Heart left ventricle (tissue), 16 donors: ENCODE data around the gene MCOLN2. TPM values are rescaled to one million over a fixed set of nuclear protein-coding genes. Genes with fewer than 3 reads are reported as not detected.

ENCODE experiments used
- ATAC-seq, 4 donors: fragments of 200-7000 bp; cut with Tn5 transposase; one replicate each; pipeline ENCODE4 v1.9.1; 2020 to 2022; ENCODE audit warnings: moderate library complexity in 4 of 4, mild to moderate bottlenecking in 3 of 4, moderate number of reproducible peaks in 1 of 4
- DNase-seq, 5 donors: peaks; one replicate each; pipeline ENCODE4 v3.0.0-alpha.2; 2020
- H3K27ac ChIP-seq, 12 donors: fragments of 200-600 bp; sonication (generic) in 4 of 12; one replicate each; pipeline versions ENCODE4 v1.5.0 to v1.8.0; 2016 to 2022; ENCODE audit warnings: mild to moderate bottlenecking in 2 of 12
- H3K27me3 ChIP-seq, 9 donors: fragments of 200-600 bp; sonication (generic) in 2 of 9; one replicate each; pipeline versions ENCODE4 v1.5.1 to v1.8.0; 2016 to 2022; ENCODE audit warnings: mild to moderate bottlenecking in 3 of 9
- H3K36me3 ChIP-seq, 9 donors: fragments of 200-600 bp; sonication (generic) in 2 of 9; one replicate each; pipeline versions ENCODE4 v1.5.0 to v1.8.0; 2018 to 2022; ENCODE audit warnings: mild to moderate bottlenecking in 2 of 9
- H3K4me1 ChIP-seq, 12 donors: fragments of 200-600 bp; sonication (generic) in 4 of 12; one replicate each; pipeline versions ENCODE4 v1.5.0 to v1.8.0; 2016 to 2022; ENCODE audit warnings: mild to moderate bottlenecking in 3 of 12
- H3K4me3 ChIP-seq, 12 donors: fragments of 200-600 bp; sonication (generic) in 4 of 12; one replicate each; pipeline versions ENCODE4 v1.5.0 to v1.8.0; 2017 to 2022; ENCODE audit warnings: mild to moderate bottlenecking in 9 of 12, moderate library complexity in 4 of 12
- H3K9me3 ChIP-seq, 12 donors: fragments of 200-600 bp; sonication (generic) in 4 of 12; one replicate each; pipeline versions ENCODE4 v1.5.0 to v1.8.0; 2016 to 2022; ENCODE audit warnings: mild to moderate bottlenecking in 1 of 12
- POLR2A ChIP-seq, 2 donors: fragments of 450-650 bp; IDR thresholded peaks; one replicate each; pipeline ENCODE4 v1.6.1; 2017; ENCODE audit warnings: antibody characterized with exemption in 2 of 2, mild to moderate bottlenecking in 2 of 2, moderate library complexity in 2 of 2
- WGBS, 4 donors: extraction: QIAGEN DNeasy Blood & Tissue Kit in 2 of 4; methylation state at CpG; one replicate each; pipeline versions ENCODE4 v1.1.5 to v1.1.7; 2013 to 2018; 5-methylcytosine and 5-hydroxymethylcytosine counted together
- intact Hi-C, 10 donors: fragments of 100-400 bp; cut with DNase I; formaldehyde crosslinking; loops; one replicate each; pipeline versions ENCODE4 v1.11.1 to v1.14.2; 2022
- polyA plus RNA-seq, 2 donors: library from polyadenylated mRNA; stranded (reverse); fragments of 200-250 nt; gene quantifications; one replicate each; pipeline ENCODE4 v1.2.3, GENCODE V29; 2013
- total RNA-seq, 9 donors: library from RNA; depleted of rRNA in 2 of 9; stranded (reverse); fragments of >200 nt in 2 of 9; fragmentation: NEBNext Ultra II Directional in 3 of 9; extraction: Animal tissue kit (Norgen Biotek cat#: 25700) in 3 of 9; gene quantifications; one replicate each; pipeline versions ENCODE4 v1.1.0 to v1.2.4, GENCODE V29; 2016 to 2023
- TF ChIP-seq, protein P1 (sequence below), 12 donors: fragments of 200-600 bp; sonication (generic) in 4 of 12; IDR thresholded peaks; one replicate each; pipeline versions ENCODE4 v1.5.0 to v1.8.0; 2018 to 2022; ENCODE audit warnings: antibody characterized with exemption in 12 of 12, mild to moderate bottlenecking in 5 of 12
- donor health status: ischemic (EF 13 %, LVEDD 7.1; RV severe dilation, severe dysfunction).
- donor health status: healthy with polysubstance abuse.
- donor health status: DM: no; HTN: yes; CAD: no.
- donor health status: DM: no; HTN: no; CAD: no.
- donor health status: ischemic (EF 25% LVEDD 6.9; RV normal size, moderate dysfunction).
- donor health status: ischemic (EF 25% LVEDD 5.7; RV mildly dilated, moderate dysfunction).
- donor health status: healthy.
- donor health status: DM: yes; HTN: yes; CAD: no.
- donor health status: ischemic (EF 35%, LVEDD 5.7; RV mildly dilated, moderate dysfunction).
- donor health status: nonischemic (EF 11% LVEDD 7.7; RV severe dilation, severe dysfunction).
- donor health status: DM: yes; HTN: yes; CAD: no.
- donor health status: PGD.
- donor health status: ischemic (EF 29% LVEDD 5.4; RV normal size, mild dysfunction).
- donor health status: nonischemic (EF 23%, LVEDD 6.1; RV moderate dilation, normal function).

MCOLN2 gene
- total and polyA plus RNA-seq, 11 donors = 0.12 to 2.9 (median 1.1) TPM; not detected in 8

DNA sequence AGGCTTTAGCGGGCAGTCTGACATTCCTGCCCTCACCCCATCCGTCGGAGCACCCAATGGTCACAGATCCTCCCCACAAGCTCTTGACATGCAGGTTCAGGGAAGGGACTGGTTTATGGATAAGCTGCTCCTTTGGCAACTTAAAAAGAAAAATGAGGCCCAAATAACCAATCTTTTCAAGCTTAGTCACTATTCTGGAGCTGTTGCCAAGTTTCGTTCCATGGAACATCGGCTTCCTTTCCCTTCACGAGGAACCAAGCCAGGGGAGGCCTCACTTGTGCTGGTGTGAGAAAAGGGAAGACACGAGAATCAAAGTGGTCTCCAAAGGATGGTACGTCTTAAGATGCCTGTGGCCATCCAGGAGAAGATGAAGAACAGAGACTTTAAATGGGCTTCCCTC, 57.8 kb downstream of the MCOLN2 start:
- Histone ChIP-seq H3K9me3 (no peaks in the 10 kb centered on the region), H3K4me1 (no peaks in the 10 kb centered on the region), H3K4me3 (no peak overlapping the region), H3K27me3 (peaks cover 0 to 6% (median 0%) of the 10 kb centered on the region in 9 donors), H3K36me3 (no peaks in the 10 kb centered on the region), H3K27ac (no peak overlapping the region)
- intact Hi-C loops = loop anchor here in 9 of 10 donors (5.0 to 10.0 kb wide), 9 partner anchors 154 to 1034 kb away; no protein-coding TSS in a partner anchor
- WGBS, 4 donors = 71 to 81% (median 74%) methylated on average over 8 of the region's 8 CpGs
- DNase-seq (no peak), ATAC-seq (no peak)
- TF ChIP-seq, protein P1, sequence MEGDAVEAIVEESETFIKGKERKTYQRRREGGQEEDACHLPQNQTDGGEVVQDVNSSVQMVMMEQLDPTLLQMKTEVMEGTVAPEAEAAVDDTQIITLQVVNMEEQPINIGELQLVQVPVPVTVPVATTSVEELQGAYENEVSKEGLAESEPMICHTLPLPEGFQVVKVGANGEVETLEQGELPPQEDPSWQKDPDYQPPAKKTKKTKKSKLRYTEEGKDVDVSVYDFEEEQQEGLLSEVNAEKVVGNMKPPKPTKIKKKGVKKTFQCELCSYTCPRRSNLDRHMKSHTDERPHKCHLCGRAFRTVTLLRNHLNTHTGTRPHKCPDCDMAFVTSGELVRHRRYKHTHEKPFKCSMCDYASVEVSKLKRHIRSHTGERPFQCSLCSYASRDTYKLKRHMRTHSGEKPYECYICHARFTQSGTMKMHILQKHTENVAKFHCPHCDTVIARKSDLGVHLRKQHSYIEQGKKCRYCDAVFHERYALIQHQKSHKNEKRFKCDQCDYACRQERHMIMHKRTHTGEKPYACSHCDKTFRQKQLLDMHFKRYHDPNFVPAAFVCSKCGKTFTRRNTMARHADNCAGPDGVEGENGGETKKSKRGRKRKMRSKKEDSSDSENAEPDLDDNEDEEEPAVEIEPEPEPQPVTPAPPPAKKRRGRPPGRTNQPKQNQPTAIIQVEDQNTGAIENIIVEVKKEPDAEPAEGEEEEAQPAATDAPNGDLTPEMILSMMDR (IDR thresholded peaks at IDR 0.05) = no peak
- no peak for TF ChIP-seq POLR2A (IDR thresholded peaks at IDR 0.05)

DNA sequence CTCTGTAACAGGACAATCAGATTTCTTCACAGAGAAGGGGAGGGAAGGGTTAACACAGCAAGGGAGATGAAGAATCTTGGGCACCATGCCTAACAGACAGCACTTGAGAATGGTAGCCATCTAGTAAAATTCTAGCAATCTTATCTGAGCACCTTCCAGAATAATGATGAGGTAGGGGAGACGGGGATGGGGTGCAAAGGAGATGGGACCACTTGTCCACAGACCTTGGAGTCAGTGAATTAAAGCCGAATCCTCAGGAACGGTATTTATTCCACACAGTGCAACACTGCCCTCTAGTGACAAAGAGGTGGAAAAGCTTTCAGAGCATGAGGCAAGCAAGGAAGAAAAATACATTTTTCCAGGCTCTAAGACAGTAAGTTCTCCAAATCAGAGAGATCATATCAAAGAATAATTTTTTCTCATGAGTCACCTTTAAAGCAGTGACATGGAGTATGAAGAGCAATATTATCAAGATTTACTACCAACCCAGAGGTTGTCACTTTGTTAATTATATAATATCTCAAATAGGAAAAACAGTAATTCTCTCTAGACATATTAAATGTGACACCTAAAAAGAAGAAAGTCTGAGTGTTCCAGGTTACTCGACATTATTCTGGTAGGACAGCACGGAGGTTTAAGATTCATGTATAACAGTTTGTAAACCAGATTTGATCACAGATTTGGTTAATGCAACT, 60.6 kb downstream of the MCOLN2 start:
- ATAC-seq (peak in 3 of 4 donors; percentile 73 to 80 (median 79)), DNase-seq (peak in 1 of 5 donors; percentile 29)
- Histone ChIP-seq H3K27me3 (peaks cover 0 to 6% (median 0%) of the 10 kb centered on the region in 9 donors), H3K36me3 (no peaks in the 10 kb centered on the region), H3K27ac (no peak overlapping the region), H3K9me3 (no peaks in the 10 kb centered on the region), H3K4me1 (no peaks in the 10 kb centered on the region), H3K4me3 (no peak overlapping the region)
- WGBS, 4 donors = 1 to 2% (median 1%) methylated on average over 5 of the region's 5 CpGs
- TF ChIP-seq, protein P1 (IDR thresholded peaks at IDR 0.05) = peak; percentile 86 to 95 (median 92)
- no peak for TF ChIP-seq POLR2A (IDR thresholded peaks at IDR 0.05)
- intact Hi-C loops = loop anchor here in 9 of 10 donors (2.0 to 10.0 kb wide), 10 partner anchors 151 to 1031 kb away; no protein-coding TSS in a partner anchor

DNA sequence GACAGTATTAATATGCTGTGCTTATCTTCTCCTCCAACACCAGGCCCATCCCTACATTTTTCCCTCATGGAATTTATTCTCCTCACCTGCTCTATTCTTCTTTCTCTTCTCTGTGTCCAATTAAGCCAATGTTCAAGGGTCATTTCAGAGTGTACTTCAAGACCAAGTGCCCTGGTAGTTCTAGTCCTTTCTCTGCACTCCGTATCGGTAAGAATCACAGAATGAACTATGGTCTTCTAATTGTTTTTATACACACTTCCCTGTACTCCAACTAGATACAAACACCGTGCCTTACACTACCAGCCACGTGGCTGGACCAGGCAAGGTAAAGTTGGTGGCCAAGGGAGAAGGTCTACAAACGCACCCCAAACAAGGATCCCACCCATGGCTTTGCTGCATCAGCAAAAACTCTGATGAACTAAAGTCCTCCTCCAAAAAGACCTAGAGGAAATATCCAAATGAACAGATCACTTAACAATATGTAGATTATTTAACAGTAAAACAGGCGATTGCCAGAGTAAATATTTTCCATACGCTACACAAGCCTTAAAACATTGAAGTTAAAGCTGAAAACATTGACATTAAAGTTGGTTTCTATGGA, 63.8 kb downstream of the MCOLN2 start:
- 74 to 90% (median 82%) methylated on average over 7 of the region's 7 CpGs for WGBS, 4 donors
- Histone ChIP-seq H3K4me1 (no peaks in the 10 kb centered on the region), H3K36me3 (no peaks in the 10 kb centered on the region), H3K4me3 (no peak overlapping the region), H3K27me3 (peaks cover 0 to 6% (median 0%) of the 10 kb centered on the region in 9 donors), H3K27ac (no peak overlapping the region), H3K9me3 (no peaks in the 10 kb centered on the region)
- intact Hi-C loops = loop anchor here in 8 of 10 donors (5.0 to 10.0 kb wide), 8 partner anchors 148 to 1028 kb away; no protein-coding TSS in a partner anchor
- ATAC-seq = no peak
- TF ChIP-seq POLR2A (IDR thresholded peaks at IDR 0.05) = no peak
- TF ChIP-seq, protein P1 (IDR thresholded peaks at IDR 0.05) = no peak
- DNase-seq = no peak

DNA sequence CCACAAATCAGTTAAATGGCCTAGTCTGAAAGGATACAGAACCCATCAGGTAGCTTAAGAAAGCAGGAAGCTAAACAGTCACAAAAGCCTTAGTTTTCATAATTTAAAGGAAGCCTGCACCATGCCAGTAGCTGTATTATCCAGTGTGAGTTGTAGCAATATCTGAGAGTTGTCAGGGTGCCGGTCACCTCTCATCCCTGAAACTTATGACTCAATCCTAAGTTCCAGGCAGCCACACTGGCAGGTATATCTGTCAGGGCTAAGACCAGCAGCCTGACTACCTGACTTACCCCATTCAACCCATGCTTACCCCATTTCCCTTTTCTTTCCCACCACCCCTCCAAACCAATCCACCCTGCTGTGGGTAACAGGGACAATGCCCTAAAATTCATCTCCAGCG, 66.1 kb downstream of the MCOLN2 start:
- intact Hi-C loops = loop anchor here in 8 of 10 donors (5.0 to 10.0 kb wide), 8 partner anchors 146 to 1026 kb away; no protein-coding TSS in a partner anchor
- ATAC-seq (no peak), DNase-seq (no peak)
- TF ChIP-seq, protein P1 (IDR thresholded peaks at IDR 0.05) = no peak
- no peak for TF ChIP-seq POLR2A (IDR thresholded peaks at IDR 0.05)
- no peaks in the 10 kb centered on the region for H3K9me3 ChIP-seq
- WGBS, 4 donors = 85 to 89% (median 88%) methylated on average over 2 of the region's 2 CpGs
- no peak overlapping the region for H3K27ac ChIP-seq
- H3K4me1 ChIP-seq = no peaks in the 10 kb centered on the region
- H3K4me3 ChIP-seq = no peak overlapping the region
- peaks cover 0 to 6% (median 0%) of the 10 kb centered on the region in 9 donors for H3K27me3 ChIP-seq
- no peaks in the 10 kb centered on the region for H3K36me3 ChIP-seq
